Hepatocyte (in vitro differentiated cells): ENCODE results near the gene TBC1D4.

Source experiments
- EZH2 ChIP-seq: fragments of 200-600 bp; sonication (generic); IDR thresholded peaks from 2 replicates; pipeline ENCODE4 v1.6.1; 2016; ENCODE audit warnings: antibody characterized with exemption, mild to moderate bottlenecking, borderline replicate concordance
- EZH2phosphoT487 ChIP-seq: fragments of 200-600 bp; sonication (generic); IDR thresholded peaks from one replicate; pipeline ENCODE4 v1.6.1; 2018; ENCODE audit warnings: antibody characterized with exemption, mild to moderate bottlenecking, low read depth, moderate library complexity; ENCODE audit not compliant: unreplicated experiment, severe bottlenecking
- TF ChIP-seq, protein P1 (sequence below): fragments of 200-600 bp; sonication (generic); IDR thresholded peaks from 2 replicates; pipeline ENCODE4 v1.5.1; 2016; ENCODE audit warnings: antibody characterized with exemption, mild to moderate bottlenecking; ENCODE audit not compliant: poor library complexity

DNA sequence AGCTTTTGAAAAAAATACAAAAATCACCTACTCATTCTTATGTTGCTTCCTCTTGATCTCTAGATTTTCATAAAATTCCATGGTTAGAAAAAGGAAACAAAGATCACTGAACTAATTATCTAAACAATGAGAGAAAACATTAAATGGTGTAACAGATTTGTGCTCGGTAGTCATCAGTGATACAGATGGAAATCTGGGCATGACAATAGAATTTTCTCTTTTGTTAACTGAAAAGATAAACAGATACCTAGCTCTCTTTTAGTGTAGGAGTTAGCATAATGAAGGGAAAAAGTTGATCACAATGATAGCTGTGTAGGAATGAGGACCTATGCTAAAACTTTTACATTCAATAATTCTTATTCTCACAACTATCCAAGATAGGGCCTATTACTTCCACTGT is 103.7 kb downstream of the TBC1D4 start:
- TF ChIP-seq, protein P1, sequence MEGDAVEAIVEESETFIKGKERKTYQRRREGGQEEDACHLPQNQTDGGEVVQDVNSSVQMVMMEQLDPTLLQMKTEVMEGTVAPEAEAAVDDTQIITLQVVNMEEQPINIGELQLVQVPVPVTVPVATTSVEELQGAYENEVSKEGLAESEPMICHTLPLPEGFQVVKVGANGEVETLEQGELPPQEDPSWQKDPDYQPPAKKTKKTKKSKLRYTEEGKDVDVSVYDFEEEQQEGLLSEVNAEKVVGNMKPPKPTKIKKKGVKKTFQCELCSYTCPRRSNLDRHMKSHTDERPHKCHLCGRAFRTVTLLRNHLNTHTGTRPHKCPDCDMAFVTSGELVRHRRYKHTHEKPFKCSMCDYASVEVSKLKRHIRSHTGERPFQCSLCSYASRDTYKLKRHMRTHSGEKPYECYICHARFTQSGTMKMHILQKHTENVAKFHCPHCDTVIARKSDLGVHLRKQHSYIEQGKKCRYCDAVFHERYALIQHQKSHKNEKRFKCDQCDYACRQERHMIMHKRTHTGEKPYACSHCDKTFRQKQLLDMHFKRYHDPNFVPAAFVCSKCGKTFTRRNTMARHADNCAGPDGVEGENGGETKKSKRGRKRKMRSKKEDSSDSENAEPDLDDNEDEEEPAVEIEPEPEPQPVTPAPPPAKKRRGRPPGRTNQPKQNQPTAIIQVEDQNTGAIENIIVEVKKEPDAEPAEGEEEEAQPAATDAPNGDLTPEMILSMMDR, result no peak
- TF ChIP-seq EZH2 (no peak), EZH2phosphoT487 (no peak)
